ENCODE data around the gene ATP2B2.

The ATP2B2 gene

GRCh38 chr3:10493202-10493589 lies 12.2 kb downstream of the ATP2B2 start:
- no peak for DNase-seq (ENCODE audit: low spot score)

DNA sequence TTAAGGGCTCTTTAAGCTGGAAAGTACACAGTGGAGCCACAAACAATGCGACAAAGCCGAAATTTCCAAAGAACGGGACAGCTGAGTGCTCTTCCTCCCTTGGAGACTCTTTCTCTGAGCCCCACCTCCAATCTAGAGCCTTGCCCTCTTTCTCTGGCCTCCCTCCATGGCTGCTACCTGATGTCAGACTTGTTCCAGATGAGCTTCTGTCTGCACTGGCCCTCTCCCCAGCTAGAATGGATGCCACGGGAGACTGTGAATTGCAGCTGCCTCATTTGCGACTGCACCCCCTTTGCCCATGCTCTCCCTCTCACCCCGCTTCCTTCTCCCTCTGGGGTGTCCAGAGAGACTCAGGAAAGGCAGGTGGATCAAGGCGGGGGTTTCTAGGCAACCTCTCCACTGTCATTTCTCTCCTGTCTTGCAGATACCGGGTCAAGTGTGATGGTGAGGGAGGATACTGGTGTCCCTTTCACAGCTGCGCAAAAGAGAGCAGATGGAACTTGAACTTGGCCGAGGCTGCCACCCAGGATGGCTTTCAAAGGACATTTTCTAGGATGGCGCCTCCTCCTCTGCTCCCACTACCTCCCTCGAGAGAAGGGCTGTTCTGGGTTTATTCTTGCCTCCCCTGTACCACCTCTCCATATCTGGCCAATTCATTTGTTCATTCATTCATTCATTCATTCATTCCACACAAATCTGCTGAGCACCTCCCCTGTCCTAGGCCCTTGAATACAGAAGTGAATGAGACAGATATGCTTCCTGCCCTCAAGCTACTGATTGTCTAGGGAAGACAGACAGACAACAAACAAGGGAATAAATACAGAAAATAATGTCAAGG lies 12.8 kb downstream of the ATP2B2 start:
- no peak for DNase-seq (ENCODE audit: low spot score)

DNA sequence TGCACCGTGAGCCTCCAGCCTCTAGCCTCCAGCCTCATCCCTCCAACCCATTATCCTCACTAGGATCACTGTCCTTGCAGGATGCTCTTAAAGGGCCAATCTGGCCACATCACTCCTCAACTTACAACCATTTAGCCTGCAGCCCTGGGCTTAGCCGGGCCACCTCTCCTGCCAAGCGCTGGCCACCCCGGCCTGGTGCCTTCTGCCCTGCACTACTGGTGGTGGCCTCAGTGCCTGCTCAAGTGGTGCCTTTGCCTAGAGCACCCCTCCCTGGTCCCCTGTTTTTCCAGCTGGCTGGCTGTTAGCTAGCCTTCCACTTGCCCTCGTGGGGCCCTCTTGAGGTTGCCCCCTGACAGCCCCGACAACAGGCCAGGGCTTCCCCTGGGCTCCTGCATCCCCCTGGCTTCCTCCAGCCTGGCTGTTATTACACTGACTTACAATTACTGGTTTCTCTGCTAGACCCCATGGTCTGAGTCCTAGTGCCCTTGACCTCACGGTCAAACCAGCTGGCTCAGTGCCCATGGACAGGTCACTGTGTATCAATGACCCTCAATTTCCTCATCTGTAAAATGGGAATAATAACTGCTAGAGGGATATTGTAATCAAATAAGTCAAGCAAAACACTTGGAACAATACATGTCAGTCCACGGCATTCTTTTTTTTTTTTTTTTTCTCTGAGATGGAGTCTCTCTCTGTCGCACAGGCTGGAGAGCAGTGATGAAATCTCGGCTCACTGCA lies 15.5 kb downstream of the ATP2B2 start:
- no peak for DNase-seq (ENCODE audit: low spot score)

DNA sequence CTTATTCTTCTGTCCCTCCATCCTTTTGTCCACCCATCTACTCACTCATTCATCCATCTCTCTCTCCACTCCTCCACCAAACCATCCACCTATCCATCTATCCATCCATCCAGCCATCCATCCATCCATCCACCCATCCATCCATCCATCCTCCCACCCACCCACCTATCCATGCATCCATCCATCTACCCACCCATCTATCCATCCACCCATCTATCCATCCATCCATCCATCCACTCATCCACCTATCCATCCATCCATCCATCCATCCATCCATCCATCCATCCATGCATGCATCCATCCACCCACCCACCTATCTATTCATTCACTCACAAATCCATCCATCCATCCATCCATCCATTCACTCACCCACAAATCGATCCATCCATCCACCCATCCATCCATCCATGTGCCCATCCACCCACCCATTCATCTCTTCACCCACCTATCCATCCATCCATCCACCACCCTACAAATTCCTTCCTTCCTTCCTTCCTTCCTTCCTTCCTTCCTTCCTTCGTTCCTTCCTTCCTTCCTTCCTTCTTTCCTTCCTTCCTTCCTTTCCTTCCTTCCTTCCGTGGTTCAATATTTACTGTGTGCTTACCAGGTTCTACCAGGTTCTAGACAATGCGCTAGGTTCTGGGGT lies 17.3 kb downstream of the ATP2B2 start:
- no peak for DNase-seq (ENCODE audit: low spot score)

DNA sequence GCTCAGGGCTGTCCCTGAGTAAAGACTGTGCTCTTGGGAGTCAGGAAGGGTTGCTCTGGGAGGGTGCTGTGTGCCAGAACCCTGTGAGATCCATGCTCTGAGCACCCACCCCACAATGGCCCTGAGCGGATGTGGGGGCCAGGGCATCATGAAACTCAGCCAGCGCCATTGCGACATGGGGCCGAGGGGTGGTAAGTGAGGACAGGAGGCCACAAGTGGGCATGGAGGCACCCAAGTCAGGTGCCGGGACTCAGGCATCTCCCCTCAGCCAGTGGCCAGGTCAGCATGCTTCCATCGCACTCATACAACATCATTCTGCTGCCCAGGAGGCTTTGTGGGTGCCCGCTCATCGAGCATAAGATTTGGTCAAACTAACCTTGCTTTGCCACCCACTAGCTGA lies 19.6 kb downstream of the ATP2B2 start:
- DNase-seq (ENCODE audit: low spot score): no peak

DNA sequence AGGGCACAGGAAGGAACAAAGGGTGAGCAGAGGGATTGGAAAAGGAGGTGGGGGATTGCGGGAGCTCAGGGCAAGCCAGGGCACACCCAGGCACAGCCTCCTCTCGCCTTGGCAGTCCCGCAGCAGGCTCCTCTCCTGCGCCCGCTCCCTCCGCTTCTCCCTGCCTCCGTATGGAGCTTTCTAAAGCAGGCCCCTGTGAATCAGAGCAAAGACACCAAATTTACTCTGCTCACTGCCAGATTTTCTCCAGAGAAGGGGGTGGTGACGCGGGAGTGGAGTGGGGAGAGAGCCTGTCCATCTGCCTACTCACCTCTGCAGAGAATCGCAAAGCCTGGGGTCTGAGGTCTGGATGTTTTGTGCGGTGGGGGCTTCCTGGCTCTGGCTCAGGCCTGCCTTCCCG lies 20.0 kb downstream of the ATP2B2 start:
- DNase-seq (ENCODE audit: low spot score): no peak

DNA sequence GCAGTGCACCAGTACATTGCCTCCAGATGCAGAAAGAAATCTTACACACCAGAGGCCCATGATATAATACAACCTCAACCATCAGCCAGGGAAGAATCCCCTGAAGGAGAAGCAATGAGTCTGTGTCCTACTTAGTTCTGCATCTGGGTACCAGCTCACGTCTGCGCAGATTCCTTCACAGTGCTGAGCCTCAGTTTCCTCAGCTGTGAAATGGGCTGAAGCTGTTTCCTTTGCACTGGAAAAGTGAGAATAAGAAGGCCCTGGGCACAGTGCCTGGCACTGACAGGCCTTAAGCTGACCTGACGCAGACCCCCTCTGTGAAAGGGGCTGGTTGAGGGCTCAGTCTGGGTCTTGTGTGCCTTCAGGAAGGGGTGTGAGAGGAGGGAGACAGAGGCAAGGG lies 20.7 kb downstream of the ATP2B2 start:
- no peak for DNase-seq (ENCODE audit: low spot score)

GRCh38 chr3:10483686-10484345 lies 21.6 kb downstream of the ATP2B2 start:
- no peak for DNase-seq (ENCODE audit: low spot score)

- DNase-seq (ENCODE audit: low spot score): no peak
Measured at GRCh38 chr3:10483364-10483675, 22.1 kb downstream of the ATP2B2 start.

GRCh38 chr3:10482631-10483363 lies 22.6 kb downstream of the ATP2B2 start:
- no peak for DNase-seq (ENCODE audit: low spot score)

DNA sequence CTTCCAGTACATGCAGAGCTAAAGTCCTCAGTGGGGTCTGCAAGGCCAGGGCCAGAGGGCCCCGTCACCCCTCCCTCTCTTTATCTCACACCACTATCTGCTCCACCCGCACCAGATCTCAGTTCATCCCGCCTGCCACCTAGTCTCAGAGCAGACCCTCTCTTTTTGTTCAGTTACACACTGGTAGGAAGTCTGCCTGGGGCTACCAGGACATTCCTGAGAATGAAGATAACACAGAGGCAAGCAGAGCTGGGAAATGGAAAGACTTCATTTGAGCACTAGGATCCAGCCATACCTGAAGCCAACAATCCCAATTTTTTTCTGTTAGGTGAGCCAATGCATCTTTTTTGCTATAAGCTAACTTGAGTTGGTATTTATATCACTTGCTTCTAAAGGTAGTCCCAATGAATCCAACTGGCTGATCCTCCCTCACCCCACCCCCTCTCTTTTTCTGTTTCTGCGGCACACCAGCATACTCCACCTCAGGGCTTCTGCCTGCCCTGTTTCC lies 24.5 kb downstream of the ATP2B2 start:
- no peak for DNase-seq (ENCODE audit: low spot score)

DNA sequence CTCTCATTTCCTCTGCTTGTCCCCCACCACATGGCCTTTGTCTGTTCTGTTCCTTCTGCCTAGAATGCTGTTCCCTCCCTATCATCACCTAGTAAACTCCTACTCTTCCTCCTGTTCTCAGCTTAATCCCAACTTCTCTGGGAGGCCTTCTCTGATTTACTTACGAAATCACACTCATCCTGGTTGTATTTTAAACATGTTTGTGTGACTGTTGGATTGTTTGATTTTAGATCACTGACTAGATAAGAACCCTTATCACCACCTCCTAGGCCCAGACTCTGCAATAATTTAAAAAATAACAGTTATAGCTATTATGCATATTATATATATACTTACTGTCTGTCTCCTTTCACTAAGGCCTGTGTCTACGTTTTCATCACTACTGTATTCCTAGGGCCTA lies 26.1 kb downstream of the ATP2B2 start:
- no peak for DNase-seq (ENCODE audit: low spot score)

- DNase-seq (ENCODE audit: low spot score): no peak
Measured at GRCh38 chr3:10475983-10476382, 29.4 kb downstream of the ATP2B2 start.

DNA sequence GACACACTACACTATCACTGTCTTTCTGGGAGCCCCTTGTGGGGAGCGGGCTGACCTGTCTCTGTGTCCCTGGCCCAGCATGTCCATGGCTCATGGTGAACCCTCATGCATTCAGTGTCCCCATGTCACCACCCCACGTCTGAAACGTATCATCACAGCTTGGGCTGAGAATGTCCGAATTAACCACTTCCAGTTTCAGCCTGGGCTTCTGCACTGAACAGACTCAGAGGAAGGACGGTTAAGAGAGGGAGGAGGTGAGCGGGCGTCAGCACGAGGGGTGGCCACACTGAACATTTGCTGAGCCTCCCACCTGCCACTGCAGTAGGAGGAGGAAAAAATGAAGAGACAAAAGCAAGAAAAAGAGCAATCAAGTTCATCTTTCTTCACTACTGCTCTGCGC lies 30.5 kb downstream of the ATP2B2 start:
- DNase-seq (ENCODE audit: low spot score): no peak

- no peak for DNase-seq (ENCODE audit: low spot score)
Measured at GRCh38 chr3:10474275-10474646, 31.1 kb downstream of the ATP2B2 start.

DNA sequence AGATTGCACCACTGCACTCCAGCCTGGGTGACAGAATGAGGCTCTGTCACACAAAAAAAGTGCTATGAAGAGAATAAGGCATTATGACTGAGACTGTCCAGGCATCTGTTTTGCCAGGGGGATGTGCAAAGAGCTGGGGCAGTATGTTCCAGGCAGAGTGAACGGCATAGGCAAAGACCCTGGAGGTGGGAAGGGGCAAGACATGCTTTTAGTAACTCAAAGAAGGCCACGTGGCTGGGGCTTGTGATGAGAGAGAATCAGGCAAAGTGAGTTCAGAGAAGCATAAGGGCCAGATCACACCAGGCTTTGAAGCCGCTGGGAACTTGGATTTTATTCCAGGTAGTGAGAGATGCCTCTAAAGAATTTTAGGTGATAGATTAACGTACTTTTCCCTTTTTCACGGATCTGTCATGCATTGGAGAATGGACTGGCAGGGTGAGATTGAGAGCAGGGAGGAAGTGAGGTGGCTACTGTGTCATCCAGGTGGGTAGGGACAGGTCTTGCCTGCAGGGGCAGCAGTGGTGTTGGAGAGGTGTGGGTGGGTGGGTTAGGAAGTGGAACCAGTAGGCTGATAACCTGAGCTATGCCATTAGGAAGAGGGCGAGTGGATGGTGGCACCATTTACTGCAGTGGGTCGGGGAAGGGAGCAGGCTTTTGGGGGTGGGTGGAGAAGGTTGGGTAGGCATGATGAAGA lies 31.7 kb downstream of the ATP2B2 start:
- DNase-seq (ENCODE audit: low spot score): no peak

DNA sequence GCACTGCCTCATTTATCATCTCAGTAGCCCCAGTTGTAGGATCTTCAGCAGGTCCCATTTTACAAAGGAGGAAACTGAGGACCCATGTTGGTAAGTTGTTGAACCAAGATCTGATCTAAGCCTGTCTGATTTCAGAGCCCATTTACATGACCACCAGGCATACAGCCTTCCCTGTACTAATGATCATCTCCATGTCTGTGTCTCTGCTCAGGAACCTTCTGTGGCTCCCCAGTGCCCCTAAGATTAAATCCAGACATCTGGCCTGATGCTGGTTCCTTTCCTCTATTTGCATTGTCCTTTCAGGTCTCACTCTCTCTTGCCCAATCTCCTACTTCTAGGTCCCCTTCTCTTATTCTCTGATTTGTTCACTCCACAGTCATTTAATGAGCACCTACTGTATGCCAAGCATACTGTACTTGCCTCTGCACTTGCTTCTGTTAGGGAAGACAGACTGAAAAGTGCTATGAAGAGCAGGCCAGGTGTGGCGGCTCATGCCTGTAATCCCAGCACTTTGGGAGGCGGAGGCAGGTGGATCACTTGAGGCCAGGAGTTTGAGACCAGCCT lies 32.4 kb downstream of the ATP2B2 start:
- DNase-seq (ENCODE audit: low spot score): no peak

- DNase-seq (ENCODE audit: low spot score): no peak
Measured at GRCh38 chr3:10471054-10471688, 34.2 kb downstream of the ATP2B2 start.

GRCh38 chr3:10470120-10471053 lies 35.0 kb downstream of the ATP2B2 start:
- DNase-seq (ENCODE audit: low spot score): no peak
